Measurements from ENCODE around the gene ANKRD11. TPM values are rescaled to one million over a fixed set of nuclear protein-coding genes. Genes with fewer than 3 reads are reported as not detected.

The ANKRD11 gene
- polyA plus RNA-seq, 1 donor (not counting 4 experiments of a cell fraction or from before 2014, with no cell fraction given): 30.1 TPM

DNA sequence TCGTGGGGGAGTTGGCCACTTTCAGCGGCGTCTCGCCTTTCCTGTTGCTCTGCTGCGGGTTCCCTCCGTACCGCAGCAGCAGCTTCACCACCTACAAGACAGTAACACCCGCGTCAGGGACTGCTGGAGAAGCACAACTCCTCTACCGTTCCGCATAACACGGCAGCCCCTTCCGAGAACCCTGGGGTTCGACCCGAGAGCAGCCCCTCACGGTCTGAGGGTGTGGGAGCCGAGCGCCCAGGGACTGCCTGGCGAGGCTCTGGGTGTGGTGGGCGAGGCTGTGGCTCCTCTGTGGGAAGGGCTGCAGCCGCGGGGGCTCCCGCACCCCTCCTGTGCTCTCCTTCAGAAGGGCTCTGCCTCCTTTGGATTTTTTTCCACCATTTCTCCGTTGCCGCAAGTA is 204.3 kb downstream of the ANKRD11 start:
- Histone ChIP-seq H3K79me2 (ENCODE audit: control insufficient read depth, insufficient read depth, low read length) (peaks cover 8% of the 10 kb centered on the region), H3K4me3 (ENCODE audit: control insufficient read depth in 2 of 3, extremely low read depth in 1 of 3, insufficient read depth in 2 of 3, low read depth in 1 of 3, low read length in 3 of 3) (no peak overlapping the region), H2AFZ (ENCODE audit: control insufficient read depth, low read length) (no peak overlapping the region), H3K36me3 (ENCODE audit: control insufficient read depth in 2 of 2, extremely low read depth in 1 of 2, insufficient read depth in 2 of 2, low read length in 2 of 2) (peaks cover 54 to 55% of the 10 kb centered on the region in 2 experiments), H3K9me3 (ENCODE audit: control insufficient read depth, low read depth, low read length) (no peaks in the 10 kb centered on the region), H3K9ac (ENCODE audit: control insufficient read depth, extremely low read depth, insufficient read depth, low read length) (no peak overlapping the region), H4K20me1 (ENCODE audit: control insufficient read depth, extremely low read depth, insufficient read depth, low read length) (peaks cover under 1% of the 10 kb centered on the region), H3K4me1 (ENCODE audit: control insufficient read depth, extremely low read depth, insufficient read depth, low read length) (no peaks in the 10 kb centered on the region), H3K27me3 (ENCODE audit: control insufficient read depth, extremely low read depth, insufficient read depth, low read length) (no peaks in the 10 kb centered on the region), H3K4me2 (ENCODE audit: control insufficient read depth, extremely low read depth, insufficient read depth, low read depth, low read length) (no peak overlapping the region), H3K9me1 (ENCODE audit: control insufficient read depth, extremely low read depth, insufficient read depth, low read length) (no peaks in the 10 kb centered on the region), H3K27ac (ENCODE audit: control insufficient read depth, insufficient read depth, low read length) (no peak overlapping the region)
- no peak for TF ChIP-seq EZH2 (IDR thresholded peaks at IDR 0.05; ENCODE audit: low read length)
- TF ChIP-seq, protein P1, sequence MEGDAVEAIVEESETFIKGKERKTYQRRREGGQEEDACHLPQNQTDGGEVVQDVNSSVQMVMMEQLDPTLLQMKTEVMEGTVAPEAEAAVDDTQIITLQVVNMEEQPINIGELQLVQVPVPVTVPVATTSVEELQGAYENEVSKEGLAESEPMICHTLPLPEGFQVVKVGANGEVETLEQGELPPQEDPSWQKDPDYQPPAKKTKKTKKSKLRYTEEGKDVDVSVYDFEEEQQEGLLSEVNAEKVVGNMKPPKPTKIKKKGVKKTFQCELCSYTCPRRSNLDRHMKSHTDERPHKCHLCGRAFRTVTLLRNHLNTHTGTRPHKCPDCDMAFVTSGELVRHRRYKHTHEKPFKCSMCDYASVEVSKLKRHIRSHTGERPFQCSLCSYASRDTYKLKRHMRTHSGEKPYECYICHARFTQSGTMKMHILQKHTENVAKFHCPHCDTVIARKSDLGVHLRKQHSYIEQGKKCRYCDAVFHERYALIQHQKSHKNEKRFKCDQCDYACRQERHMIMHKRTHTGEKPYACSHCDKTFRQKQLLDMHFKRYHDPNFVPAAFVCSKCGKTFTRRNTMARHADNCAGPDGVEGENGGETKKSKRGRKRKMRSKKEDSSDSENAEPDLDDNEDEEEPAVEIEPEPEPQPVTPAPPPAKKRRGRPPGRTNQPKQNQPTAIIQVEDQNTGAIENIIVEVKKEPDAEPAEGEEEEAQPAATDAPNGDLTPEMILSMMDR (optimal IDR thresholded peaks at IDR 0.05 in 1 of 3, IDR thresholded peaks at IDR 0.05 in 1 of 3, conservative IDR thresholded peaks at IDR 0.05 in 1 of 3; ENCODE audit: extremely low read depth in 1 of 3, insufficient read depth in 2 of 3, low read length in 3 of 3): no peak
- dilution Hi-C loops (cut with MboI; ENCODE audit: extremely low pct_ligation_motif_present, low sequenced_read_pairs): no loop called here
- DNase-seq (ENCODE audit: low read depth, low spot score) (no peak), FAIRE-seq (no peak)

DNA sequence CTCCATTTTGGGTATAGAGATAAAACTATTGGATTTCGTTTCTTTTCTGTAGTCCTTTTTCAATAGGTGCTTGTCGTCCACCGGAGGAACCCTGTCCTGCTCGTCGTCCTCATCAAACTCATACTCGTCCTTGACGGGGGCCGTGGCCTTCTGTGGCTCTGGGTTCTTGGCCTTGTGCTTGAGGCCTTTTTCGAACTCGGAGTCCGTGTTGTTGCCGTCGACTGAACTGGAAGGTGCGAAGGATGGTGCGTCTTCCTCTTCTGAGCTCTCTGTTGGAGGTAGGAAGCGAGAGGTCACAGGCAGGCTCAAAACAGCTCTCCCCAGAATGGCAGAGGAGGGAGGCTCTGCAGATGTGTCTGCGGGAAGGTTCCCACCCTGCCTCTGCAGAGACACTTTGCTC is 205.0 kb downstream of the ANKRD11 start:
- no peak overlapping the region for H3K9ac ChIP-seq (ENCODE audit: control insufficient read depth, extremely low read depth, insufficient read depth, low read length)
- H3K27me3 ChIP-seq (ENCODE audit: control insufficient read depth, extremely low read depth, insufficient read depth, low read length): no peaks in the 10 kb centered on the region
- no peak overlapping the region for H3K4me3 ChIP-seq (ENCODE audit: control insufficient read depth in 2 of 3, extremely low read depth in 1 of 3, insufficient read depth in 2 of 3, low read depth in 1 of 3, low read length in 3 of 3)
- peaks cover 6% of the 10 kb centered on the region for H3K79me2 ChIP-seq (ENCODE audit: control insufficient read depth, insufficient read depth, low read length)
- H3K4me2 ChIP-seq (ENCODE audit: control insufficient read depth, extremely low read depth, insufficient read depth, low read depth, low read length): no peak overlapping the region
- no peak overlapping the region for H2AFZ ChIP-seq (ENCODE audit: control insufficient read depth, low read length)
- no peak for DNase-seq (ENCODE audit: low read depth, low spot score)
- FAIRE-seq: no peak
- no peaks in the 10 kb centered on the region for H3K9me3 ChIP-seq (ENCODE audit: control insufficient read depth, low read depth, low read length)
- no peaks in the 10 kb centered on the region for H4K20me1 ChIP-seq (ENCODE audit: control insufficient read depth, extremely low read depth, insufficient read depth, low read length)
- no peaks in the 10 kb centered on the region for H3K4me1 ChIP-seq (ENCODE audit: control insufficient read depth, extremely low read depth, insufficient read depth, low read length)
- H3K9me1 ChIP-seq (ENCODE audit: control insufficient read depth, extremely low read depth, insufficient read depth, low read length): no peaks in the 10 kb centered on the region
- no peak overlapping the region for H3K27ac ChIP-seq (ENCODE audit: control insufficient read depth, insufficient read depth, low read length)
- dilution Hi-C loops (cut with MboI; ENCODE audit: extremely low pct_ligation_motif_present, low sequenced_read_pairs): no loop called here
- TF ChIP-seq EZH2 (IDR thresholded peaks at IDR 0.05; ENCODE audit: low read length): no peak
- TF ChIP-seq, protein P1 (optimal IDR thresholded peaks at IDR 0.05 in 1 of 3, IDR thresholded peaks at IDR 0.05 in 1 of 3, conservative IDR thresholded peaks at IDR 0.05 in 1 of 3; ENCODE audit: extremely low read depth in 1 of 3, insufficient read depth in 2 of 3, low read length in 3 of 3): no peak
- H3K36me3 ChIP-seq (ENCODE audit: control insufficient read depth in 2 of 2, extremely low read depth in 1 of 2, insufficient read depth in 2 of 2, low read length in 2 of 2): peaks cover 55 to 56% of the 10 kb centered on the region in 2 experiments
